ENCODE results near the gene LSM3. TPM values are rescaled to one million over a fixed set of nuclear protein-coding genes. Genes with fewer than 3 reads are reported as not detected.

LSM3 gene
- total and polyA plus RNA-seq, 7 experiments from 2014 or later: 6.0 to 26.2 (median 9.4) TPM

DNA sequence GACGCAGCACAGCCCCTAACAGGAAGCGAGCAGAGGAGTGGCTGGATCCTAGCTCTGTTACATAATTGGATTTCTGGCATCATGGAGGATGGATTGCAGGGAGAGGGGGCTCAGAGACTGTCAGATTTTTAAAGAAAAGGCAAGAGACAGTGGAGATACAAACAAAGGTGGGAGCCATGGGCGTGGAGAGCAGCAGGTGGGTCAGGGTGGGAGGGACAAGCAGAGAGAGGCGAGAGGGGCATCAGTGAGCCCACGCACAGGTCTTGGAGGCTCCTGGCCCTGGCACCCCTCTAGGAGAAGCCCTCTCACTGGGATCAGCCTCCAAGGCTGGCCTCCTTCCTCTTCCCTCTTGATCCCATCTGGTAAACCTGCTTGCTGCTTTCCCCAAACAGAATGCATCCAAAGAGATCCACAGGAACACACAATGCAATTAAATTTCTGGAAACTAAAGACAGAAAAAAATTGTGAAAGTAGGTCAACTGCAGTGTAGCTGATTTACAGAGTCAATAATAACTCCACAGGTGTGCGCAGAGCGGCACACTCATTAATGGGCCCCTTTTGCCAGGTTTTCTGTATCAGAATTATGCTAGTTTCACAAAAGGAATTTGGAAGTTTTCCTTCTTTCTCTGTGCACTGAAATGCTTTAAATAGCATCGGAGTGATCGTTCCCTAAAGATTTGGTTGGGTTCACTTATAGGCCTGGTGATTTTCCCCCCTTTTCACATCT lies 66.1 kb downstream of the LSM3 start:
- H3K9me3 ChIP-seq (ENCODE audit: control insufficient read depth in 2 of 3, low read length in 3 of 3): no peaks in the 10 kb centered on the region
- no peak overlapping the region for H3K27ac Mint-ChIP-seq
- ATAC-seq (no peak), DNase-seq (no peak)
- H3K27ac ChIP-seq (ENCODE audit: low read depth, low read length): no peak overlapping the region
- no peak overlapping the region for H3K4me3 ChIP-seq (ENCODE audit: low read length)
- H3K27me3 Mint-ChIP-seq: peaks cover 0 to 7% (median 0%) of the 10 kb centered on the region in 5 donors
- H3K36me3 ChIP-seq (ENCODE audit: control insufficient read depth in 2 of 3, insufficient read depth in 3 of 3, low read length in 3 of 3): no peaks in the 10 kb centered on the region
- H3K4me3 Mint-ChIP-seq: no peak overlapping the region
- H3K4me1 ChIP-seq (ENCODE audit: control insufficient read depth in 2 of 2, insufficient read depth in 2 of 2, low read length in 2 of 2): no peaks in the 10 kb centered on the region
- ChIA-PET CTCF (no interaction called here), POLR2A (no interaction called here)
- H3K9me3 Mint-ChIP-seq: peaks cover 0 to 1% (median 0%) of the 10 kb centered on the region in 11 donors
- H3K27me3 ChIP-seq (ENCODE audit: control insufficient read depth in 2 of 2, insufficient read depth in 2 of 2, low read length in 2 of 2): no peaks in the 10 kb centered on the region
- H3K4me1 Mint-ChIP-seq: no peaks in the 10 kb centered on the region
- no peaks in the 10 kb centered on the region for H3K36me3 Mint-ChIP-seq
- intact Hi-C loops (cut with micrococcal nuclease): no loop called here

DNA sequence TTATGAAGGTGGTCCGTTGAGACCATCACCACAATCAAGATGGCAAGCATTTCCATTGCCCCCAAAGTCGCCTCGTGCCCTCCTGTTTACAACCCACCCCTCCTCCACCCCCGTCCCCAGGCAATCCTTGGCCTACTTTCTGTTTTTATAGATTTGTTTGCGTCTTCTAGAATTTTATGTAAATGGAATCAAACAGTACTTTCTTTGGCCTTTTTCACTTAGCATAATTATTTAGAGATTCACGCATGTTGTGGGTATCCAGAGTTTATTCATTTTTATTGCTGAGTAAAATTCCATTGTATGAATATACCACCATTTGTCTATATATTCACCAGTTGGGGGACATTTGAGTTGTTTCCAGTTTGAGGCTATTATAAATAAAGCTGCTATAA lies 66.6 kb downstream of the LSM3 start:
- Mint-ChIP-seq H3K27ac (no peak overlapping the region), H3K27me3 (peaks cover 0 to 2% (median 0%) of the 10 kb centered on the region in 5 donors), H3K4me3 (no peak overlapping the region), H3K9me3 (peaks cover 0 to 1% (median 0%) of the 10 kb centered on the region in 11 donors), H3K36me3 (no peaks in the 10 kb centered on the region), H3K4me1 (no peaks in the 10 kb centered on the region)
- ChIA-PET POLR2A (no interaction called here), CTCF (no interaction called here)
- DNase-seq: no peak
- Histone ChIP-seq H3K4me3 (ENCODE audit: low read length) (no peak overlapping the region), H3K27ac (ENCODE audit: low read depth, low read length) (no peak overlapping the region), H3K36me3 (ENCODE audit: control insufficient read depth in 2 of 3, insufficient read depth in 3 of 3, low read length in 3 of 3) (no peaks in the 10 kb centered on the region), H3K27me3 (ENCODE audit: control insufficient read depth in 2 of 2, insufficient read depth in 2 of 2, low read length in 2 of 2) (no peaks in the 10 kb centered on the region), H3K9me3 (ENCODE audit: control insufficient read depth in 2 of 3, low read length in 3 of 3) (no peaks in the 10 kb centered on the region), H3K4me1 (ENCODE audit: control insufficient read depth in 2 of 2, insufficient read depth in 2 of 2, low read length in 2 of 2) (no peaks in the 10 kb centered on the region)
- intact Hi-C loops (cut with micrococcal nuclease): no loop called here
- no peak for ATAC-seq

DNA sequence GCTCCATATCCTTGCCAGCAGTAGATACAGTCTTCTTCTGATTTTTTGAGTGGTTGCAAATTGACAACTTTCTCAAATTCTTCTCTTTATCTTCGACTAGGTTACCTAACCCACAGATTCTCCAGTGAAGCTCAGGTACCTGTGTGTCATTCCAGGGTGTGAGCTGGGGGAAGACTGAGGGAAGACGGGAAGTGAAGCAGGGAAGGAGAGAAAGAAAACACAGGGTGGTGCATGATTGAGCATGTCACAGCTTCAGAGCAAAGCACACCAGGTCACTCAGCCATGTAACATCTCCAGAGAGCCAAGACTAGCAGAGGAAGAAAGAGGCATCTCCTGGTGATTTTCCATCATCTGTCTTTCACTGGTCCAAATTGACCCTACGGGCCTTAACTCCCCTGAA lies 67.2 kb downstream of the LSM3 start:
- DNase-seq (no peak), ATAC-seq (no peak)
- no peaks in the 10 kb centered on the region for H3K36me3 ChIP-seq (ENCODE audit: control insufficient read depth in 2 of 3, insufficient read depth in 3 of 3, low read length in 3 of 3)
- H3K4me3 ChIP-seq (ENCODE audit: low read length): no peak overlapping the region
- H3K27ac ChIP-seq (ENCODE audit: low read depth, low read length): no peak overlapping the region
- H3K9me3 ChIP-seq (ENCODE audit: control insufficient read depth in 2 of 3, low read length in 3 of 3): no peaks in the 10 kb centered on the region
- H3K9me3 Mint-ChIP-seq: peaks cover 0 to 1% (median 0%) of the 10 kb centered on the region in 11 donors
- no peak overlapping the region for H3K27ac Mint-ChIP-seq
- H3K4me1 ChIP-seq (ENCODE audit: control insufficient read depth in 2 of 2, insufficient read depth in 2 of 2, low read length in 2 of 2): no peaks in the 10 kb centered on the region
- ChIA-PET POLR2A (no interaction called here), CTCF (no interaction called here)
- no peak overlapping the region for H3K4me3 Mint-ChIP-seq
- H3K4me1 Mint-ChIP-seq: no peaks in the 10 kb centered on the region
- H3K36me3 Mint-ChIP-seq: no peaks in the 10 kb centered on the region
- intact Hi-C loops (cut with micrococcal nuclease): no loop called here
- no peaks in the 10 kb centered on the region for H3K27me3 ChIP-seq (ENCODE audit: control insufficient read depth in 2 of 2, insufficient read depth in 2 of 2, low read length in 2 of 2)
- H3K27me3 Mint-ChIP-seq: peaks cover 0 to 2% (median 0%) of the 10 kb centered on the region in 5 donors

DNA sequence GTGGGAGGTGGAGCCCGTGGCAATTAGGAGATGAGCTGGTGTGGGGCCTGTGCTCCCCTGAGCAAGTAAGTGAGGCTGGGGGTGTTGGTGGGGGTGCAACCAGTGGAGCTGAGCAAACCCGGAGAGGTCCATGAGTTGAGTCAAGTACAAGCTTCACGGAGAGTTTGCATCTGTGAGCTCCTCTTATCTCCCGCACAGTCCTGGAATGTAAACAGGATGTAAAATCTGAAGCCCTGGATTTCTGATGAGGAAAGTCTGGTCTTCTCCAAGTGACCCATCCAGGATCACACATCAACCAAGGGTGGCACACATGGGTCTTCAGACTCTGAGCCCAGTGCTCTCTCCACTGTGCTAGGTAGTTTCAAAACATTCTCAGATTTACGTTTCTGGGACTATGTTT lies 67.8 kb downstream of the LSM3 start:
- no peaks in the 10 kb centered on the region for H3K4me1 ChIP-seq (ENCODE audit: control insufficient read depth in 2 of 2, insufficient read depth in 2 of 2, low read length in 2 of 2)
- H3K27me3 Mint-ChIP-seq: peaks cover 0 to 2% (median 0%) of the 10 kb centered on the region in 5 donors
- no peaks in the 10 kb centered on the region for H3K36me3 Mint-ChIP-seq
- no peak overlapping the region for H3K4me3 Mint-ChIP-seq
- no peak overlapping the region for H3K27ac ChIP-seq (ENCODE audit: low read depth, low read length)
- ATAC-seq (no peak), DNase-seq (no peak)
- no peaks in the 10 kb centered on the region for H3K36me3 ChIP-seq (ENCODE audit: control insufficient read depth in 2 of 3, insufficient read depth in 3 of 3, low read length in 3 of 3)
- H3K4me1 Mint-ChIP-seq: no peaks in the 10 kb centered on the region
- intact Hi-C loops (cut with micrococcal nuclease): no loop called here
- CTCF ChIA-PET: no interaction called here
- POLR2A ChIA-PET: no interaction called here
- peaks cover 0 to 1% (median 0%) of the 10 kb centered on the region in 11 donors for H3K9me3 Mint-ChIP-seq
- H3K9me3 ChIP-seq (ENCODE audit: control insufficient read depth in 2 of 3, low read length in 3 of 3): no peaks in the 10 kb centered on the region
- no peak overlapping the region for H3K27ac Mint-ChIP-seq
- H3K4me3 ChIP-seq (ENCODE audit: low read length): no peak overlapping the region
- no peaks in the 10 kb centered on the region for H3K27me3 ChIP-seq (ENCODE audit: control insufficient read depth in 2 of 2, insufficient read depth in 2 of 2, low read length in 2 of 2)

DNA sequence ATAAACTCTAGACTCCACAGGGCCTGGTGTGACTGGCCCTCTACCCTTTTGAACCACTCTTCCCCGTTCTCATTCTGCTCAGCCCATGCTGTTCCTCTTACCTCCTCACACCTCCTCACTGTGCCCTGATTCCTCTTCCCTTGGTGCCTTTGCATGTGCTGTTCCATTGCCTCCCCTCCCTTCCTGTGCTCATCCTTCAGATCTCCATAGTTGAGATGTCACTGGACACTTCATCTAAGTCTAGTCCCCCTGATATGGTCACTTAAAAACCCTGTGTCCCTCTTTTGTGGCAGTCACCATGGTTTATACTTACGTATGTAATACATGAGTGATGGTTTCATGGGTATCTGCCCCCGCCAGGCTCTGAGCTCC lies 69.8 kb downstream of the LSM3 start:
- Mint-ChIP-seq H3K27me3 (no peaks in the 10 kb centered on the region), H3K4me3 (no peak overlapping the region), H3K27ac (no peak overlapping the region), H3K4me1 (no peaks in the 10 kb centered on the region), H3K9me3 (no peaks in the 10 kb centered on the region), H3K36me3 (no peaks in the 10 kb centered on the region)
- POLR2A ChIA-PET: no interaction called here
- CTCF ChIA-PET: no interaction called here
- Histone ChIP-seq H3K27ac (ENCODE audit: low read depth, low read length) (no peak overlapping the region), H3K9me3 (ENCODE audit: control insufficient read depth in 2 of 3, low read length in 3 of 3) (no peaks in the 10 kb centered on the region), H3K4me1 (ENCODE audit: control insufficient read depth in 2 of 2, insufficient read depth in 2 of 2, low read length in 2 of 2) (no peaks in the 10 kb centered on the region), H3K27me3 (ENCODE audit: control insufficient read depth in 2 of 2, insufficient read depth in 2 of 2, low read length in 2 of 2) (no peaks in the 10 kb centered on the region), H3K36me3 (ENCODE audit: control insufficient read depth in 2 of 3, insufficient read depth in 3 of 3, low read length in 3 of 3) (no peaks in the 10 kb centered on the region), H3K4me3 (ENCODE audit: low read length) (no peak overlapping the region)
- ATAC-seq: no peak
- DNase-seq: no peak
- intact Hi-C loops (cut with micrococcal nuclease): no loop called here

DNA sequence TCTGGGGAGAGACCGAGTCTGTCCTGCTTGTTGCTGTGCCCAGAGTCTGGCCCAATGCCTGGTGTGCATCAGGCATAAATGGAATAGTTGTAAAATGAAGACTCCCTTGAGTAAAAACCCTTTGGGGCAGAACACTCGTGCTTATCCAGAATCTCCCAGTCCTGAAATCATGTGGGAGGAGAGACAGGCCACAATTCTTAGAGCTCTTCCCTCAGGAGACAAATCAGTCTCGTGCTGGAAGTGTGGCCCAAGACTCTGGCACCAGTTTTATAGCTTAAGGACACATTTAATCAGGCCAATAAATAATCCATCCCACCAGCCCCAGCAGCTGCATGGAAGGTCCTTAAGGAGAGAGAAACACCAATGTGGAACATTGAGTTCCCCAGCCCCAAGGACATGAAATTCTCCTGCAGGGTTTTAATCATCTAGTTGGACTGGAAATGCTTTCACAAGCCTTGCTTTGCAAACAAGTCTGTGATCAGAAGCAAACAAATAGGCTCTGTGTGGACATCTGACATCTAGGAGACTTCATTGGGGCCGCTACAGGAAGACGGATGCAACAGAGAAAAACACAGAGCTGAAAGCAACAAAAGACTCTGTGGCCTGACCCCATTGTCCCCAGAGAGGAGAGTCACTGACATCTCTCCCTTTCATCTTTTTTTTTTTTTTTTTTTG lies 70.4 kb downstream of the LSM3 start:
- H3K9me3 Mint-ChIP-seq: no peaks in the 10 kb centered on the region
- POLR2A ChIA-PET: interaction anchor here (0.6 kb wide), 1 partner anchor 144 kb away, joined by 3 read pairs; no protein-coding TSS in a partner anchor
- no peak for DNase-seq
- no peak overlapping the region for H3K4me3 ChIP-seq (ENCODE audit: low read length)
- H3K36me3 ChIP-seq (ENCODE audit: control insufficient read depth in 2 of 3, insufficient read depth in 3 of 3, low read length in 3 of 3): no peaks in the 10 kb centered on the region
- H3K27me3 Mint-ChIP-seq: no peaks in the 10 kb centered on the region
- no peaks in the 10 kb centered on the region for H3K9me3 ChIP-seq (ENCODE audit: control insufficient read depth in 2 of 3, low read length in 3 of 3)
- intact Hi-C loops (cut with micrococcal nuclease): no loop called here
- no peak overlapping the region for H3K4me3 Mint-ChIP-seq
- H3K27ac Mint-ChIP-seq: no peak overlapping the region
- CTCF ChIA-PET: interaction anchor here (0.6 kb wide), 1 partner anchor 144 kb away, joined by 3 read pairs; no protein-coding TSS in a partner anchor
- H3K36me3 Mint-ChIP-seq: no peaks in the 10 kb centered on the region
- no peak overlapping the region for H3K27ac ChIP-seq (ENCODE audit: low read depth, low read length)
- H3K4me1 ChIP-seq (ENCODE audit: control insufficient read depth in 2 of 2, insufficient read depth in 2 of 2, low read length in 2 of 2): no peaks in the 10 kb centered on the region
- H3K4me1 Mint-ChIP-seq: no peaks in the 10 kb centered on the region
- ATAC-seq: no peak
- H3K27me3 ChIP-seq (ENCODE audit: control insufficient read depth in 2 of 2, insufficient read depth in 2 of 2, low read length in 2 of 2): no peaks in the 10 kb centered on the region
